Measurements from ENCODE around the gene ACOT13. TPM values are rescaled to one million over a fixed set of nuclear protein-coding genes. Genes with fewer than 3 reads are reported as not detected.

The ACOT13 gene
- total and polyA plus RNA-seq, 2 of the 8 experiments (the other 6 are each of a cell fraction or from before 2014, with no cell fraction given): 27.6 to 40.6 TPM

- TF ChIP-seq CHD7 (IDR thresholded peaks at IDR 0.05; ENCODE audit: insufficient replicate concordance, low read length): no peak
- no peak for TF ChIP-seq SP1 (IDR thresholded peaks at IDR 0.05; ENCODE audit: low read depth, low read length)
- no peak for TF ChIP-seq SAP30 (IDR thresholded peaks at IDR 0.05; ENCODE audit: insufficient read depth, insufficient replicate concordance, low read length)
These were observed 34.3 kb upstream of the ACOT13 start (continued) for GRCh38 chr6:24632573-24632972.
